Right lobe of liver (tissue), 6 donors: ENCODE measurements around the gene SH3RF3. TPM values are rescaled to one million over a fixed set of nuclear protein-coding genes. Genes with fewer than 3 reads are reported as not detected.

Experiments used
- ATAC-seq, 4 donors: fragments of 200-7000 bp; cut with Tn5 transposase; one replicate each; pipeline ENCODE4 v1.9.1; 2020; ENCODE audit warnings: mild to moderate bottlenecking in 4 of 4, moderate library complexity in 4 of 4
- DNase-seq, 3 donors: peaks; one replicate each; pipeline ENCODE4 v3.0.0-alpha.2; 2020
- H3K27ac ChIP-seq, 3 donors: fragments of 200-600 bp; one replicate each; pipeline ENCODE4 v1.8.0; 2022
- H3K27me3 ChIP-seq, 2 donors: fragments of 200-600 bp; one replicate each; pipeline ENCODE4 v1.8.0; 2022
- H3K36me3 ChIP-seq, 4 donors: fragments of 200-600 bp; sonication (generic) in 1 of 4; one replicate each; pipeline versions ENCODE4 v1.5.1 to v1.8.0; 2017 to 2022; ENCODE audit warnings: control low read depth in 1 of 4
- H3K4me1 ChIP-seq, 4 donors: fragments of 200-600 bp; sonication (generic) in 1 of 4; one replicate each; pipeline versions ENCODE4 v1.5.1 to v1.8.0; 2017 to 2022; ENCODE audit warnings: control low read depth in 1 of 4
- H3K4me3 ChIP-seq, 3 donors: fragments of 200-600 bp; one replicate each; pipeline ENCODE4 v1.8.0; 2022
- H3K9me3 ChIP-seq, 4 donors: fragments of 200-600 bp; sonication (generic) in 1 of 4; one replicate each; pipeline versions ENCODE4 v1.5.1 to v1.8.0; 2017 to 2022; ENCODE audit warnings: control low read depth in 1 of 4
- POLR2A ChIP-seq: fragments of 450-650 bp; IDR thresholded peaks from one replicate; pipeline ENCODE4 v1.6.1; 2017; ENCODE audit warnings: antibody characterized with exemption, mild to moderate bottlenecking
- WGBS: methylation state at CpG from one replicate; pipeline ENCODE4 v1.1.6; 2018; ENCODE audit warnings: low coverage, low lambda C conversion rate; ENCODE audit not compliant: insufficient coverage; ENCODE audit errors: missing lambda C conversion rate; 5-methylcytosine and 5-hydroxymethylcytosine counted together
- intact Hi-C, 2 donors: fragments of 100-400 bp; cut with DNase I; formaldehyde crosslinking; loops; one replicate each; pipeline versions ENCODE4 v1.11.2 to v1.14.1; 2022
- total RNA-seq, 6 experiments: library from RNA; depleted of rRNA in 2 of 6; stranded (reverse); fragments of >200 nt in 2 of 6; fragmentation: NEBNext Ultra II Directional in 3 of 6; extraction: Animal tissue kit (Norgen Biotek cat#: 25700) in 3 of 6; gene quantifications; one replicate each; pipeline versions ENCODE4 v1.1.0 to v1.2.4, GENCODE V29; 2016 to 2023
- TF ChIP-seq, protein P1 (sequence below), 4 donors: fragments of 200-600 bp in 3 of 4; fragments of 450-650 bp in 1 of 4; IDR thresholded peaks; one replicate each; pipeline versions ENCODE4 v1.5.1 to v1.8.0; 2016 to 2022; ENCODE audit warnings: antibody characterized with exemption in 4 of 4, mild to moderate bottlenecking in 2 of 4
- donor health status: DM: no; HTN: yes; CAD: no.
- donor health status: DM: no; HTN: no; CAD: no.
- donor health status: DM: no; HTN: no; CAD: no.
- donor health status: DM: no; HTN: yes; CAD: no.
- donor health status: DM: no; HTN: yes; CAD: no.

The SH3RF3 gene
- total RNA-seq, 6 experiments from 2014 or later = 0.68 to 1.6 (median 1.2) TPM

- TF ChIP-seq, protein P1, sequence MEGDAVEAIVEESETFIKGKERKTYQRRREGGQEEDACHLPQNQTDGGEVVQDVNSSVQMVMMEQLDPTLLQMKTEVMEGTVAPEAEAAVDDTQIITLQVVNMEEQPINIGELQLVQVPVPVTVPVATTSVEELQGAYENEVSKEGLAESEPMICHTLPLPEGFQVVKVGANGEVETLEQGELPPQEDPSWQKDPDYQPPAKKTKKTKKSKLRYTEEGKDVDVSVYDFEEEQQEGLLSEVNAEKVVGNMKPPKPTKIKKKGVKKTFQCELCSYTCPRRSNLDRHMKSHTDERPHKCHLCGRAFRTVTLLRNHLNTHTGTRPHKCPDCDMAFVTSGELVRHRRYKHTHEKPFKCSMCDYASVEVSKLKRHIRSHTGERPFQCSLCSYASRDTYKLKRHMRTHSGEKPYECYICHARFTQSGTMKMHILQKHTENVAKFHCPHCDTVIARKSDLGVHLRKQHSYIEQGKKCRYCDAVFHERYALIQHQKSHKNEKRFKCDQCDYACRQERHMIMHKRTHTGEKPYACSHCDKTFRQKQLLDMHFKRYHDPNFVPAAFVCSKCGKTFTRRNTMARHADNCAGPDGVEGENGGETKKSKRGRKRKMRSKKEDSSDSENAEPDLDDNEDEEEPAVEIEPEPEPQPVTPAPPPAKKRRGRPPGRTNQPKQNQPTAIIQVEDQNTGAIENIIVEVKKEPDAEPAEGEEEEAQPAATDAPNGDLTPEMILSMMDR (IDR thresholded peaks at IDR 0.05) = no peak
- no peak for TF ChIP-seq POLR2A
- H3K36me3 ChIP-seq = no peaks in the 10 kb centered on the region
- H3K9me3 ChIP-seq = no peaks in the 10 kb centered on the region
- intact Hi-C loops = no loop called here
- H3K27ac ChIP-seq = no peak overlapping the region
- H3K4me1 ChIP-seq = no peaks in the 10 kb centered on the region
- DNase-seq (no peak), ATAC-seq (no peak)
- 88% methylated on average over 4 of the region's 4 CpGs for whole genome bisulfite sequencing
- no peaks in the 10 kb centered on the region for H3K27me3 ChIP-seq
- no peak overlapping the region for H3K4me3 ChIP-seq
Observed at GRCh38 chr2:109139002-109139401, 10.0 kb downstream of the SH3RF3 start.

GRCh38 chr2:109139865-109140396, 10.9 kb downstream of the SH3RF3 start:
- DNase-seq (no peak), ATAC-seq (peak in 1 of 4 donors; percentile 92)
- intact Hi-C loops = no loop called here

DNA sequence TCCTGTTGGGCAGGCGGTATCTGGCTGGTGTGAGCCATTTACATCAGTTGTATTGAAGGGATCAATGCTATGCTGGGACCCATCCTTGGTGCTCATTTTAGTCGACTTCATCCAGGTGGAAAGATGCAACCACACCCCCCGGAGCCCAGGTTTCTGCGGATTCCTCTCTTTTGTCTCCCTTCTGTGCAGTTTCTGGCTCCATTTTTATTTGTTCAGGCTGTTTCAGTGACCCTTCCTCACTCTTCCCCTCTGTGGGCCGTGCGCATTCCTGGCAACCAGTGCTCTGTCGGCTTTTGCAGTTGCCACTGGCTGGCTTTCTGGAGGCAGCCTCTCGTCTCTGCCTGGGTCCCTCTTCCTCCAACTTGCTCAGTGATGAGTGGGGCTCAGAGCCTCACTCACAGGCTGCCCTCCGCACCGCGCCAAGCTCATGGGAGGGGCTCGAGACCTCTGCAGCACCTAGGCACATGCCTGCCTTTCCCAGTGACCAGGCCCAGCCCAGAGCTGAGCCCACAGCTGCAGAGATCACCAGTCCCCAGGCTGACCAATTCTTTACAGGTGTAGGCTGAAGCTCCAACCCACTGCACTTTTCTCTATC, 12.1 kb downstream of the SH3RF3 start:
- WGBS = 84% methylated on average over 8 of the region's 12 CpGs
- TF ChIP-seq, protein P1 (IDR thresholded peaks at IDR 0.05) = no peak
- no peak for TF ChIP-seq POLR2A
- DNase-seq (no peak), ATAC-seq (no peak)
- Histone ChIP-seq H3K36me3 (no peaks in the 10 kb centered on the region), H3K9me3 (no peaks in the 10 kb centered on the region), H3K4me1 (no peaks in the 10 kb centered on the region), H3K4me3 (no peak overlapping the region), H3K27ac (no peak overlapping the region), H3K27me3 (no peaks in the 10 kb centered on the region)
- intact Hi-C loops = no loop called here

More at GRCh38 chr2:109139865-109140396, 10.9 kb downstream of the SH3RF3 start:
- TF ChIP-seq, protein P1 (IDR thresholded peaks at IDR 0.05) = no peak
- no peak for TF ChIP-seq POLR2A
- Histone ChIP-seq H3K4me1 (no peaks in the 10 kb centered on the region), H3K27me3 (no peaks in the 10 kb centered on the region), H3K9me3 (no peaks in the 10 kb centered on the region), H3K27ac (no peak overlapping the region), H3K36me3 (no peaks in the 10 kb centered on the region), H3K4me3 (no peak overlapping the region)
- 68% methylated on average over 5 of the region's 10 CpGs for WGBS

GRCh38 chr2:109141727-109142283, 12.8 kb downstream of the SH3RF3 start:
- intact Hi-C loops = no loop called here
- H3K27me3 ChIP-seq = no peaks in the 10 kb centered on the region
- DNase-seq (no peak), ATAC-seq (no peak)
- H3K36me3 ChIP-seq = no peaks in the 10 kb centered on the region
- 100% methylated on average over 1 of the region's 8 CpGs for WGBS
- no peak overlapping the region for H3K4me3 ChIP-seq
- H3K27ac ChIP-seq = no peak overlapping the region
- no peak for TF ChIP-seq POLR2A
- TF ChIP-seq, protein P1 (IDR thresholded peaks at IDR 0.05) = no peak
- no peaks in the 10 kb centered on the region for H3K9me3 ChIP-seq
- H3K4me1 ChIP-seq = no peaks in the 10 kb centered on the region
